ENCODE data around the gene BICD1. TPM values are rescaled to one million over a fixed set of nuclear protein-coding genes. Genes with fewer than 3 reads are reported as not detected.

The BICD1 gene
- total and polyA plus RNA-seq, 4 experiments from 2014 or later = 3.7 to 20.3 (median 12.4) TPM

Other genes with a start within 250 kb of the BICD1 start
- 100 to 1,000 TPM; 539 to 545 TPM for gene RESF1, start 147.4 kb upstream of the BICD1 start, total RNA-seq
- gene RESF1, start 147.4 kb upstream of the BICD1 start, polyA plus RNA-seq = 100 to 1,000 TPM in 1 of 2 donors, 10 to 100 TPM in 1; 56.5 to 339 TPM